H1 (cell line): ENCODE measurements around the gene DPEP2NB. TPM values are rescaled to one million over a fixed set of nuclear protein-coding genes. Genes with fewer than 3 reads are reported as not detected.

ENCODE experiments used
- CTCF ChIA-PET: fragments of 300-600 bp; sonication (Branson Sonifier 250); formaldehyde crosslinking; loops from one replicate; lab custom pipeline; 2021; ENCODE audit not compliant: partially characterized antibody; lab: Charles Lee
- POLR2A ChIA-PET: fragments of 300-600 bp; sonication (Branson Sonifier 250); formaldehyde crosslinking; loops from one replicate; lab custom pipeline; 2021; ENCODE audit warnings: inconsistent platforms; ENCODE audit not compliant: partially characterized antibody; lab: Charles Lee
- DNase-seq, 2 experiments: peaks; one replicate each; pipeline versions ENCODE4 v3.0.0 to v3.0.0-alpha.2; 2010 to 2022; ENCODE audit warnings: low spot score in 2 of 2, low read depth in 1 of 2, mixed read lengths in 1 of 2
- FAIRE-seq: peaks from 2 replicates; lab custom pipeline; 2011; peaks lifted over from hg19 to GRCh38; lab: Jason Lieb, UNC
- H2AFZ ChIP-seq: 2 replicates; pipeline ENCODE4 v1.8.1; 2012; ENCODE audit warnings: low read length, inconsistent platforms
- H2AK5ac ChIP-seq: 2 replicates; pipeline ENCODE4 v1.6.1; 2013; ENCODE audit warnings: low read depth, low read length
- H2BK120ac ChIP-seq: replicated peaks from 2 replicates; pipeline ENCODE3; 2013; ENCODE audit warnings: low read depth, low read length, inconsistent platforms
- H2BK12ac ChIP-seq: 2 replicates; pipeline ENCODE4 v1.6.1; 2013; ENCODE audit warnings: low read depth, low read length
- H2BK15ac ChIP-seq: 2 replicates; pipeline ENCODE4 v1.6.1; 2013; ENCODE audit warnings: low read length
- H2BK20ac ChIP-seq: 2 replicates; pipeline ENCODE4 v1.6.1; 2013; ENCODE audit warnings: low read length
- H2BK5ac ChIP-seq: 2 replicates; pipeline ENCODE4 v1.6.1; 2013; ENCODE audit warnings: low read depth, low read length
- H3K14ac ChIP-seq: 2 replicates; pipeline ENCODE4 v1.6.1; 2013; ENCODE audit warnings: inconsistent platforms; ENCODE audit not compliant: insufficient read length
- H3K18ac ChIP-seq: 2 replicates; pipeline ENCODE4 v1.6.1; 2013; ENCODE audit warnings: low read length; ENCODE audit errors: extremely low read depth
- H3K23ac ChIP-seq: 2 replicates; pipeline ENCODE4 v1.6.1; 2013; ENCODE audit warnings: inconsistent platforms; ENCODE audit not compliant: insufficient read length
- H3K23me2 ChIP-seq: 2 replicates; pipeline ENCODE4 v1.6.1; 2013; ENCODE audit warnings: low read depth, low read length
- H3K27ac ChIP-seq: 2 replicates; pipeline ENCODE4 v1.6.1; 2011; ENCODE audit warnings: low read depth, low read length, inconsistent platforms
- H3K27me3 ChIP-seq, 4 experiments: replicated peaks in 1 of 4; 1 replicate in 1 of 4; 2 replicates in 3 of 4; pipeline versions ENCODE4 v1.6.1 to v1.8.1; 2011 to 2013; ENCODE audit warnings: low read length in 3 of 4, mild to moderate bottlenecking in 3 of 4, inconsistent platforms in 2 of 4, mixed read lengths in 2 of 4, moderate library complexity in 1 of 4; ENCODE audit not compliant: control insufficient read depth in 3 of 4, insufficient read depth in 3 of 4; ENCODE audit errors: extremely low read depth in 1 of 4
- H3K36me3 ChIP-seq, 4 experiments: 2 replicates each; pipeline versions ENCODE4 v1.6.1 to v1.8.1; 2011 to 2013; ENCODE audit warnings: mild to moderate bottlenecking in 4 of 4, low read length in 3 of 4, moderate library complexity in 2 of 4, control low read depth in 1 of 4, inconsistent platforms in 1 of 4; ENCODE audit not compliant: insufficient read depth in 4 of 4, control insufficient read depth in 2 of 4
- H3K4ac ChIP-seq: replicated peaks from 2 replicates; pipeline ENCODE3; 2013; ENCODE audit warnings: low read length, low read depth, mixed read lengths, inconsistent platforms; ENCODE audit not compliant: insufficient read length
- H3K4me1 ChIP-seq, 4 experiments: replicated peaks in 1 of 4; 1 replicate in 1 of 4; 2 replicates in 3 of 4; pipeline versions ENCODE4 v1.6.1 to v1.8.1; 2011 to 2013; ENCODE audit warnings: low read length in 3 of 4, inconsistent platforms in 2 of 4, mixed read lengths in 1 of 4; ENCODE audit not compliant: insufficient read depth in 4 of 4, control insufficient read depth in 3 of 4
- H3K4me2 ChIP-seq, 2 experiments: 2 replicates each; pipeline versions ENCODE4 v1.6.1 to v1.8.1; 2011 to 2013; ENCODE audit warnings: low read depth in 2 of 2, low read length in 2 of 2, control low read depth in 1 of 2, inconsistent platforms in 1 of 2, mild to moderate bottlenecking in 1 of 2; ENCODE audit not compliant: insufficient read depth in 1 of 2
- H3K4me3 ChIP-seq, 4 experiments: fragments of 200-600, 300-600 bp in 1 of 4; sonication (generic), shearing (Covaris generic), sonication (Bioruptor Twin) in 1 of 4; 2 replicates each; pipeline versions ENCODE4 v1.5.1 to v1.8.1; 2011 to 2016; ENCODE audit warnings: low read length in 4 of 4, low read depth in 3 of 4, control low read depth in 2 of 4, inconsistent platforms in 2 of 4, mild to moderate bottlenecking in 2 of 4, mixed read lengths in 1 of 4, moderate library complexity in 1 of 4; ENCODE audit not compliant: insufficient read depth in 2 of 4; ENCODE audit errors: extremely low read depth in 1 of 4
- H3K56ac ChIP-seq: replicated peaks from 2 replicates; pipeline ENCODE3; 2013; ENCODE audit warnings: low read depth, mild to moderate bottlenecking, mixed read lengths, low read length, inconsistent platforms; ENCODE audit not compliant: insufficient read length
- H3K79me1 ChIP-seq: 2 replicates; pipeline ENCODE4 v1.6.1; 2013; ENCODE audit warnings: low read depth, low read length, control low read depth
- H3K79me2 ChIP-seq, 2 experiments: 2 replicates each; pipeline versions ENCODE4 v1.6.1 to v1.8.1; 2012 to 2013; ENCODE audit warnings: low read length in 2 of 2, mild to moderate bottlenecking in 2 of 2, inconsistent platforms in 1 of 2; ENCODE audit not compliant: insufficient read depth in 2 of 2, control insufficient read depth in 1 of 2
- H3K9ac ChIP-seq, 4 experiments: replicated peaks in 1 of 4; 1 replicate in 1 of 4; 2 replicates in 3 of 4; pipeline versions ENCODE4 v1.6.1 to v1.8.1; 2011 to 2013; ENCODE audit warnings: low read depth in 3 of 4, low read length in 3 of 4, control low read depth in 2 of 4, mild to moderate bottlenecking in 2 of 4, moderate library complexity in 2 of 4, inconsistent platforms in 1 of 4; ENCODE audit errors: extremely low read depth in 1 of 4
- H3K9me3 ChIP-seq, 2 experiments: 2 replicates each; pipeline versions ENCODE4 v1.6.1 to v1.8.1; 2012 to 2013; ENCODE audit warnings: mild to moderate bottlenecking in 2 of 2, moderate library complexity in 2 of 2, control low read depth in 1 of 2, inconsistent platforms in 1 of 2, low read depth in 1 of 2, low read length in 1 of 2, mixed read lengths in 1 of 2; ENCODE audit not compliant: insufficient read depth in 2 of 2
- H4K20me1 ChIP-seq, 2 experiments: replicated peaks in 1 of 2; 2 replicates each; pipeline versions ENCODE3 to v1.8.1; 2011 to 2013; ENCODE audit warnings: inconsistent platforms in 2 of 2, low read length in 2 of 2, mild to moderate bottlenecking in 1 of 2; ENCODE audit not compliant: insufficient read depth in 2 of 2, control insufficient read depth in 1 of 2
- H4K5ac ChIP-seq: 2 replicates; pipeline ENCODE4 v1.6.1; 2013; ENCODE audit warnings: low read length, low read depth, mixed read lengths, inconsistent platforms; ENCODE audit not compliant: insufficient read length
- H4K8ac ChIP-seq: 2 replicates; pipeline ENCODE4 v1.8.0; 2013; ENCODE audit warnings: mild to moderate bottlenecking, moderate library complexity, low read length, inconsistent platforms; ENCODE audit not compliant: insufficient read depth; ENCODE audit errors: extremely low read depth
- H4K91ac ChIP-seq: replicated peaks from 2 replicates; pipeline ENCODE3; 2013; ENCODE audit warnings: low read length, mixed read lengths, inconsistent platforms; ENCODE audit not compliant: insufficient read length
- BRCA1 ChIP-seq: IDR thresholded peaks from 2 replicates; pipeline ENCODE4 v1.6.1; 2012; ENCODE audit warnings: low read depth, low read length, improper control_type of control experiment
- CREB1 ChIP-seq: IDR thresholded peaks from 2 replicates; pipeline ENCODE4 v1.6.1; 2012; ENCODE audit warnings: inconsistent platforms
- CTCF ChIP-seq, 3 experiments: IDR thresholded peaks; 1 replicate in 2 of 3; 2 replicates in 1 of 3; pipeline versions ENCODE4 v1.5.1 to v1.6.1; 2011; ENCODE audit warnings: low read length in 3 of 3, mild to moderate bottlenecking in 3 of 3, inconsistent platforms in 2 of 3, low read depth in 1 of 3, moderate library complexity in 1 of 3; ENCODE audit not compliant: insufficient read depth in 1 of 3; ENCODE audit errors: control extremely low read depth in 1 of 3
- EZH2 ChIP-seq: fragments of 200-600 bp; sonication (generic); IDR thresholded peaks from 2 replicates; pipeline ENCODE4 v1.7.1; 2012; ENCODE audit warnings: low read depth, mild to moderate bottlenecking, moderate library complexity, low read length, inconsistent platforms; ENCODE audit not compliant: severe bottlenecking
- GTF2F1 ChIP-seq: IDR thresholded peaks from 2 replicates; pipeline ENCODE4 v1.6.1; 2012; ENCODE audit warnings: low read depth, low read length, improper control_type of control experiment, borderline replicate concordance
- HDAC2 ChIP-seq, 2 experiments: fragments of 300-600 bp in 1 of 2; sonication (generic) in 1 of 2; IDR thresholded peaks; 2 replicates each; pipeline ENCODE4 v1.6.1; 2011 to 2012; ENCODE audit warnings: low read depth in 2 of 2, low read length in 2 of 2, mild to moderate bottlenecking in 2 of 2, moderate library complexity in 2 of 2, borderline replicate concordance in 1 of 2, inconsistent platforms in 1 of 2
- KDM5A ChIP-seq: fragments of 200-600 bp; IDR thresholded peaks from 2 replicates; pipeline ENCODE4 v1.7.1; 2012; ENCODE audit warnings: mild to moderate bottlenecking, low read length, inconsistent platforms, mixed read lengths
- RFX5 ChIP-seq: IDR thresholded peaks from 2 replicates; pipeline ENCODE4 v1.6.1; 2011; ENCODE audit warnings: low read depth, low read length, improper control_type of control experiment, borderline replicate concordance
- RXRA ChIP-seq: IDR thresholded peaks from 2 replicates; pipeline ENCODE4 v1.6.1; 2011; ENCODE audit warnings: low read depth, mild to moderate bottlenecking, low read length, moderate library complexity; ENCODE audit not compliant: insufficient read depth
- SIX5 ChIP-seq: IDR thresholded peaks from 2 replicates; pipeline ENCODE4 v1.6.1; 2011; ENCODE audit warnings: mild to moderate bottlenecking, low read depth, low read length
- TAF7 ChIP-seq: optimal IDR thresholded peaks from 2 replicates; pipeline ENCODE3; 2011; ENCODE audit warnings: low read depth, mild to moderate bottlenecking, inconsistent platforms, low read length, moderate library complexity, borderline replicate concordance
- WGBS, 2 experiments: shearing (Covaris generic) in 1 of 2; methylation state at CpG; one replicate each; pipeline versions ENCODE4 v1.1.6 to v1.1.7; 2013 to 2015; ENCODE audit warnings: low lambda C conversion rate in 2 of 2, mixed read lengths in 2 of 2, inconsistent platforms in 1 of 2, low coverage in 1 of 2, missing lambda C conversion rate in 1 of 2; ENCODE audit not compliant: insufficient replicate concordance in 2 of 2, insufficient coverage in 1 of 2, insufficient read length in 1 of 2; ENCODE audit errors: extremely low coverage in 1 of 2, missing lambda C conversion rate in 1 of 2; 5-methylcytosine and 5-hydroxymethylcytosine counted together
- polyA plus RNA-seq, 7 experiments: library from polyadenylated mRNA; depleted of rRNA in 3 of 7; stranded (reverse) in 5 of 7; unstranded in 2 of 7; fragments of >200 nt in 5 of 7; fragments of 200-250 nt in 2 of 7; gene quantifications; 1 replicate in 5 of 7; 2 replicates in 1 of 7; 4 replicates in 1 of 7; pipeline versions ENCODE4 v1.2.1 to v1.2.3, GENCODE V29; 2011 to 2013; ENCODE audit warnings: missing spikeins in 2 of 7, mixed read lengths in 2 of 7
- total RNA-seq: library from RNA; stranded (reverse); fragmentation: NEBNext Ultra II Directional; extraction: Animal tissue kit (Norgen Biotek cat#: 25700); gene quantifications from 2 replicates; pipeline ENCODE4 v1.2.1, GENCODE V29; 2021

DPEP2NB gene
- total and polyA plus RNA-seq, 2 of the 8 experiments (the other 6 are each of a cell fraction or from before 2014, with no cell fraction given) = not detected

DNA sequence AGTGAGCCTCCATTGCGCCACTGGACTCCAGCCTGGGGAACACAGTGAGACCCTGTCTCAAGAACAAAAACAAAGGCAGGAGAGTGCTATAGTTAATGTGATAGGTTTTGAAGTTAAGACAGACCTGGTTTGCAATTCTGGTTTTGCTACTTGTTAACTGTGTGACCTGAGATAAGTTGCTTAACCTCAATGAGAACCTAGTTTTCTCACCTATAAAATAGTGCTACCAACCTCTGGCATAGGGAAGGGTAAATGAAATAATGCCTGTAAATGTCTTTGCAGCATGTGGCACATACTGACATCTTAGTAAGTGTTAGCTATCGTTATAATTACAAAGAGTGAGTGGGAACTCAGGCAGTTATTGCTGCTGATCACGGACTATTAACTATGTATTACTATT lies 39.7 kb upstream of the DPEP2NB start:
- H3K9ac ChIP-seq = no peak overlapping the region
- no peaks in the 10 kb centered on the region for H4K20me1 ChIP-seq
- no peak overlapping the region for H3K23ac ChIP-seq
- no peak overlapping the region for H3K14ac ChIP-seq
- H3K36me3 ChIP-seq = peaks cover 0 to 11% (median 5%) of the 10 kb centered on the region in 4 experiments; a peak in 3 of 8 replicates
- H4K91ac ChIP-seq = no peak overlapping the region
- no peak overlapping the region for H2AK5ac ChIP-seq
- ChIA-PET POLR2A (interaction anchor here (0.6 kb wide), 1 partner anchor 22 kb away, joined by 3 read pairs; no protein-coding TSS in a partner anchor), CTCF (interaction anchor here (0.9 to 2.8 kb wide), 6 partner anchors 9 to 75 kb away, joined by 3 to 17 read pairs (median 4); no protein-coding TSS in a partner anchor)
- no peak for FAIRE-seq
- no peak overlapping the region for H3K4me2 ChIP-seq
- no peak overlapping the region for H3K18ac ChIP-seq
- H4K8ac ChIP-seq = no peak overlapping the region
- H3K27ac ChIP-seq = no peak overlapping the region
- no peak overlapping the region for H2BK20ac ChIP-seq
- 90% methylated on average over 3 of the region's 3 CpGs; no CpG with 5 or more reads in 1 of the 2 experiments for WGBS, 2 experiments
- H3K27me3 ChIP-seq = no peaks in the 10 kb centered on the region
- H3K79me2 ChIP-seq = no peaks in the 10 kb centered on the region
- H3K79me1 ChIP-seq = no peaks in the 10 kb centered on the region
- H4K5ac ChIP-seq = no peak overlapping the region
- H3K56ac ChIP-seq = no peak overlapping the region
- H3K4ac ChIP-seq = no peak overlapping the region
- no peak overlapping the region for H2AFZ ChIP-seq
- H3K4me3 ChIP-seq = no peak overlapping the region
- no peak for DNase-seq
- no peaks in the 10 kb centered on the region for H3K9me3 ChIP-seq
- no peaks in the 10 kb centered on the region for H3K4me1 ChIP-seq
- no peaks in the 10 kb centered on the region; the same call in 1 of the 2 replicates for H3K23me2 ChIP-seq
- H2BK120ac ChIP-seq = no peak overlapping the region
- H2BK5ac ChIP-seq = no peak overlapping the region
- H2BK15ac ChIP-seq = no peak overlapping the region
- no peak overlapping the region for H2BK12ac ChIP-seq
- TF ChIP-seq KDM5A (no peak), RFX5 (no peak), SIX5 (no peak), HDAC2 (IDR thresholded peaks at IDR 0.05; ENCODE audit: borderline replicate concordance in 1 of 2, low read depth in 2 of 2, low read length in 2 of 2) (no peak), EZH2 (no peak), TAF7 (no peak), BRCA1 (no peak), RXRA (no peak), CREB1 (no peak), GTF2F1 (no peak), CTCF (IDR thresholded peaks at IDR 0.05; ENCODE audit: control extremely low read depth in 1 of 3, insufficient read depth in 1 of 3, low read depth in 1 of 3, low read length in 3 of 3) (no peak)
